Activated CD8-positive, alpha-beta memory T cell treated with anti-CD3 and anti-CD28 coated beads, Interleukin-2, amount 50 U/mL, for 24 hours (primary cell): ENCODE data around the gene KCTD6.

Experiments
- DNase-seq: peaks from one replicate; pipeline ENCODE4 v3.0.0-alpha.2; 2020; ENCODE audit errors: extremely low read depth

KCTD6 gene

GRCh38 chr3:58485801-58486435 is 6.0 kb upstream of the KCTD6 start:
- no peak for DNase-seq

GRCh38 chr3:58487140-58487886 is 4.6 kb upstream of the KCTD6 start:
- no peak for DNase-seq

GRCh38 chr3:58488967-58489366 is 2.9 kb upstream of the KCTD6 start:
- DNase-seq = no peak

GRCh38 chr3:58490860-58491501 is 915 bp upstream of the KCTD6 start:
- no peak for DNase-seq

GRCh38 chr3:58492494-58492905 is 604 bp downstream of the KCTD6 start:
- no peak for DNase-seq

GRCh38 chr3:58494107-58494506 is 2.2 kb downstream of the KCTD6 start:
- DNase-seq = no peak

GRCh38 chr3:58495101-58495500 is 3.2 kb downstream of the KCTD6 start:
- DNase-seq = no peak

- no peak for DNase-seq
Measured at GRCh38 chr3:58496206-58496857, 4.4 kb downstream of the KCTD6 start.

- no peak for DNase-seq
Measured at GRCh38 chr3:58497097-58497496, 5.2 kb downstream of the KCTD6 start.

- DNase-seq = no peak
Measured at GRCh38 chr3:58502872-58503271, 11.0 kb downstream of the KCTD6 start.

- no peak for DNase-seq
Measured at GRCh38 chr3:58507356-58508078, 15.6 kb downstream of the KCTD6 start.

- DNase-seq = no peak
Measured at GRCh38 chr3:58508437-58508836, 16.5 kb downstream of the KCTD6 start.

GRCh38 chr3:58514405-58514804 is 22.5 kb downstream of the KCTD6 start:
- DNase-seq = no peak

- no peak for DNase-seq
Measured at GRCh38 chr3:58518291-58518789, 26.4 kb downstream of the KCTD6 start.

- no peak for DNase-seq
Measured at GRCh38 chr3:58519668-58520402, 27.9 kb downstream of the KCTD6 start.

GRCh38 chr3:58520403-58521335 is 28.8 kb downstream of the KCTD6 start:
- DNase-seq = no peak

- no peak for DNase-seq
Measured at GRCh38 chr3:58521336-58521670, 29.4 kb downstream of the KCTD6 start.

- no peak for DNase-seq
Measured at GRCh38 chr3:58521917-58522631, 30.2 kb downstream of the KCTD6 start.

- DNase-seq = no peak
Measured at GRCh38 chr3:58522759-58523425, 31.0 kb downstream of the KCTD6 start.
